ENCODE measurements around the gene ADAMTS1.

The ADAMTS1 gene

GRCh38 chr21:26795866-26796329 is 49.3 kb downstream of the ADAMTS1 start:
- no peak overlapping the region for H2BK5ac ChIP-seq (ENCODE audit: low read depth, low read length, poor library complexity, severe bottlenecking)
- peak; percentile 97 for DNase-seq
- no peak overlapping the region for H3K4me3 ChIP-seq (ENCODE audit: insufficient read depth in 1 of 2, low read depth in 1 of 2, low read length in 2 of 2)
- H4K8ac ChIP-seq (ENCODE audit: low read length), result peak overlapping the region; percentile 27
- peaks cover 2% of the 10 kb centered on the region for H3K4me1 ChIP-seq (ENCODE audit: control insufficient read depth, insufficient read depth, low read depth, low read length)
- H2BK12ac ChIP-seq (ENCODE audit: low read length in 2 of 2), result peak overlapping the region in 1 of 2 experiments; percentile 8
- H2BK120ac ChIP-seq (ENCODE audit: low read depth, low read length), result no peak overlapping the region
- no peak overlapping the region for H2BK15ac ChIP-seq (ENCODE audit: low read depth, poor library complexity, severe bottlenecking)
- H3K14ac ChIP-seq (ENCODE audit: low read length in 2 of 2), result no peak overlapping the region
- H3K27ac ChIP-seq (ENCODE audit: low read length, poor library complexity, severe bottlenecking), result no peak overlapping the region
- H4K91ac ChIP-seq (ENCODE audit: low read length), result no peak overlapping the region
- WGBS, result 7% methylated on average over 6 of the region's 6 CpGs
- H3K27me3 ChIP-seq (ENCODE audit: control insufficient read depth in 1 of 2, insufficient read depth in 1 of 2, low read length in 2 of 2), result no peaks in the 10 kb centered on the region
- no peak overlapping the region for H3K4ac ChIP-seq (ENCODE audit: low read depth in 1 of 2, low read length in 2 of 2)
- H3K36me3 ChIP-seq (ENCODE audit: control insufficient read depth in 1 of 2, insufficient read depth in 2 of 2, low read depth in 1 of 2, low read length in 2 of 2), result no peaks in the 10 kb centered on the region
- H3K9ac ChIP-seq (ENCODE audit: low read length), result peak overlapping the region; percentile 23
- no peaks in the 10 kb centered on the region for H3K79me1 ChIP-seq (replicated peaks; ENCODE audit: low read length, poor library complexity, severe bottlenecking)
- no peak overlapping the region for H3K4me2 ChIP-seq (ENCODE audit: low read length, poor library complexity, severe bottlenecking)
- no peak overlapping the region for H2AK5ac ChIP-seq (ENCODE audit: low read length, severe bottlenecking)
- H2AFZ ChIP-seq (ENCODE audit: low read depth, low read length), result no peak overlapping the region
- H3K23ac ChIP-seq (ENCODE audit: low read length in 2 of 2), result no peak overlapping the region
- H3K9me3 ChIP-seq (ENCODE audit: control insufficient read depth, low read length), result no peaks in the 10 kb centered on the region
- H3K18ac ChIP-seq (ENCODE audit: low read depth in 1 of 2, low read length in 2 of 2), result no peak overlapping the region

- Histone ChIP-seq H4K8ac (ENCODE audit: low read length) (peak overlapping the region; percentile 56), H4K91ac (ENCODE audit: low read length) (peak overlapping the region; percentile 3), H3K4me3 (ENCODE audit: insufficient read depth in 1 of 2, low read depth in 1 of 2, low read length in 2 of 2) (no peak overlapping the region), H3K27ac (ENCODE audit: low read length, poor library complexity, severe bottlenecking) (no peak overlapping the region), H3K27me3 (ENCODE audit: control insufficient read depth in 1 of 2, insufficient read depth in 1 of 2, low read length in 2 of 2) (no peaks in the 10 kb centered on the region), H3K9me3 (ENCODE audit: control insufficient read depth, low read length) (no peaks in the 10 kb centered on the region), H3K9ac (ENCODE audit: low read length) (no peak overlapping the region), H2BK120ac (ENCODE audit: low read depth, low read length) (peak overlapping the region; percentile 66), H3K4me2 (ENCODE audit: low read length, poor library complexity, severe bottlenecking) (no peak overlapping the region), H2BK12ac (ENCODE audit: low read length in 2 of 2) (peak overlapping the region in 1 of 2 experiments; percentile 7), H3K23ac (ENCODE audit: low read length in 2 of 2) (no peak overlapping the region), H2BK15ac (ENCODE audit: low read depth, poor library complexity, severe bottlenecking) (no peak overlapping the region), H3K18ac (ENCODE audit: low read depth in 1 of 2, low read length in 2 of 2) (peak overlapping the region; percentile 61 to 74), H3K4me1 (ENCODE audit: control insufficient read depth, insufficient read depth, low read depth, low read length) (peaks cover 2% of the 10 kb centered on the region), H3K14ac (ENCODE audit: low read length in 2 of 2) (no peak overlapping the region), H3K4ac (ENCODE audit: low read depth in 1 of 2, low read length in 2 of 2) (peak overlapping the region in 1 of 2 experiments; percentile 71), H3K36me3 (ENCODE audit: control insufficient read depth in 1 of 2, insufficient read depth in 2 of 2, low read depth in 1 of 2, low read length in 2 of 2) (no peaks in the 10 kb centered on the region), H2AK5ac (ENCODE audit: low read length, severe bottlenecking) (no peak overlapping the region), H3K79me1 (replicated peaks; ENCODE audit: low read length, poor library complexity, severe bottlenecking) (no peaks in the 10 kb centered on the region), H2BK5ac (ENCODE audit: low read depth, low read length, poor library complexity, severe bottlenecking) (no peak overlapping the region), H2AFZ (ENCODE audit: low read depth, low read length) (no peak overlapping the region)
- 89% methylated on average over 9 of the region's 10 CpGs for WGBS
- peak; percentile 26 for DNase-seq
These were observed 49.8 kb downstream of the ADAMTS1 start for GRCh38 chr21:26795412-26795805.

- no peak overlapping the region for H3K14ac ChIP-seq (ENCODE audit: low read length in 2 of 2)
- no peak overlapping the region for H2BK15ac ChIP-seq (ENCODE audit: low read depth, poor library complexity, severe bottlenecking)
- peak overlapping the region; percentile 3 for H4K91ac ChIP-seq (ENCODE audit: low read length)
- H2BK120ac ChIP-seq (ENCODE audit: low read depth, low read length), result peak overlapping the region; percentile 66
- H3K9me3 ChIP-seq (ENCODE audit: control insufficient read depth, low read length), result no peaks in the 10 kb centered on the region
- H2BK12ac ChIP-seq (ENCODE audit: low read length in 2 of 2), result peak overlapping the region in 1 of 2 experiments; percentile 7
- no peak overlapping the region for H3K4ac ChIP-seq (ENCODE audit: low read depth in 1 of 2, low read length in 2 of 2)
- H3K4me2 ChIP-seq (ENCODE audit: low read length, poor library complexity, severe bottlenecking), result no peak overlapping the region
- no peak overlapping the region for H3K27ac ChIP-seq (ENCODE audit: low read length, poor library complexity, severe bottlenecking)
- no peak for DNase-seq
- H4K8ac ChIP-seq (ENCODE audit: low read length), result peak overlapping the region; percentile 56
- no peaks in the 10 kb centered on the region for H3K79me1 ChIP-seq (replicated peaks; ENCODE audit: low read length, poor library complexity, severe bottlenecking)
- no peak overlapping the region for H2AK5ac ChIP-seq (ENCODE audit: low read length, severe bottlenecking)
- no peak overlapping the region for H2AFZ ChIP-seq (ENCODE audit: low read depth, low read length)
- H3K27me3 ChIP-seq (ENCODE audit: control insufficient read depth in 1 of 2, insufficient read depth in 1 of 2, low read length in 2 of 2), result no peaks in the 10 kb centered on the region
- no peak overlapping the region for H2BK5ac ChIP-seq (ENCODE audit: low read depth, low read length, poor library complexity, severe bottlenecking)
- no peaks in the 10 kb centered on the region for H3K36me3 ChIP-seq (ENCODE audit: control insufficient read depth in 1 of 2, insufficient read depth in 2 of 2, low read depth in 1 of 2, low read length in 2 of 2)
- H3K18ac ChIP-seq (ENCODE audit: low read depth in 1 of 2, low read length in 2 of 2), result peak overlapping the region; percentile 61 to 74
- H3K9ac ChIP-seq (ENCODE audit: low read length), result no peak overlapping the region
- H3K4me3 ChIP-seq (ENCODE audit: insufficient read depth in 1 of 2, low read depth in 1 of 2, low read length in 2 of 2), result no peak overlapping the region
- WGBS, result 89% methylated on average over 5 of the region's 5 CpGs
- H3K23ac ChIP-seq (ENCODE audit: low read length in 2 of 2), result no peak overlapping the region
- peaks cover 2% of the 10 kb centered on the region for H3K4me1 ChIP-seq (ENCODE audit: control insufficient read depth, insufficient read depth, low read depth, low read length)
These were observed 50.4 kb downstream of the ADAMTS1 start for GRCh38 chr21:26794597-26795411.

- no peak overlapping the region for H2AK5ac ChIP-seq (ENCODE audit: low read length, severe bottlenecking)
- no peak overlapping the region for H3K14ac ChIP-seq (ENCODE audit: low read length in 2 of 2)
- no peak overlapping the region for H4K91ac ChIP-seq (ENCODE audit: low read length)
- no peak overlapping the region for H2AFZ ChIP-seq (ENCODE audit: low read depth, low read length)
- no peaks in the 10 kb centered on the region for H3K27me3 ChIP-seq (ENCODE audit: control insufficient read depth in 1 of 2, insufficient read depth in 1 of 2, low read length in 2 of 2)
- no peak overlapping the region for H4K8ac ChIP-seq (ENCODE audit: low read length)
- no peaks in the 10 kb centered on the region for H3K9me3 ChIP-seq (ENCODE audit: control insufficient read depth, low read length)
- no peak overlapping the region for H2BK15ac ChIP-seq (ENCODE audit: low read depth, poor library complexity, severe bottlenecking)
- H3K79me1 ChIP-seq (replicated peaks; ENCODE audit: low read length, poor library complexity, severe bottlenecking), result no peaks in the 10 kb centered on the region
- H3K4me3 ChIP-seq (ENCODE audit: insufficient read depth in 1 of 2, low read depth in 1 of 2, low read length in 2 of 2), result no peak overlapping the region
- no peak overlapping the region for H3K23ac ChIP-seq (ENCODE audit: low read length in 2 of 2)
- no peak overlapping the region for H3K4ac ChIP-seq (ENCODE audit: low read depth in 1 of 2, low read length in 2 of 2)
- H3K36me3 ChIP-seq (ENCODE audit: control insufficient read depth in 1 of 2, insufficient read depth in 2 of 2, low read depth in 1 of 2, low read length in 2 of 2), result no peaks in the 10 kb centered on the region
- H2BK12ac ChIP-seq (ENCODE audit: low read length in 2 of 2), result no peak overlapping the region
- no peak overlapping the region for H2BK5ac ChIP-seq (ENCODE audit: low read depth, low read length, poor library complexity, severe bottlenecking)
- DNase-seq, result no peak
- H3K4me2 ChIP-seq (ENCODE audit: low read length, poor library complexity, severe bottlenecking), result no peak overlapping the region
- no peak overlapping the region for H3K18ac ChIP-seq (ENCODE audit: low read depth in 1 of 2, low read length in 2 of 2)
- H2BK120ac ChIP-seq (ENCODE audit: low read depth, low read length), result no peak overlapping the region
- H3K4me1 ChIP-seq (ENCODE audit: control insufficient read depth, insufficient read depth, low read depth, low read length), result no peaks in the 10 kb centered on the region
- H3K27ac ChIP-seq (ENCODE audit: low read length, poor library complexity, severe bottlenecking), result no peak overlapping the region
- no peak overlapping the region for H3K9ac ChIP-seq (ENCODE audit: low read length)
These were observed 54.9 kb downstream of the ADAMTS1 start for GRCh38 chr21:26790296-26790695.

Measured in mesenchymal stem cell (in vitro differentiated cells and primary cell).